Measurements from ENCODE around the gene BBOF1.
A peak's percentile ranks its signal among the peaks of the same experiment; 100 is the strongest.
"Not testable (repeated sequence)": the region's sequence is repeated elsewhere in the genome, so short reads cannot be mapped to it uniquely, and the experiment has no call there.

Gene BBOF1, protein sequence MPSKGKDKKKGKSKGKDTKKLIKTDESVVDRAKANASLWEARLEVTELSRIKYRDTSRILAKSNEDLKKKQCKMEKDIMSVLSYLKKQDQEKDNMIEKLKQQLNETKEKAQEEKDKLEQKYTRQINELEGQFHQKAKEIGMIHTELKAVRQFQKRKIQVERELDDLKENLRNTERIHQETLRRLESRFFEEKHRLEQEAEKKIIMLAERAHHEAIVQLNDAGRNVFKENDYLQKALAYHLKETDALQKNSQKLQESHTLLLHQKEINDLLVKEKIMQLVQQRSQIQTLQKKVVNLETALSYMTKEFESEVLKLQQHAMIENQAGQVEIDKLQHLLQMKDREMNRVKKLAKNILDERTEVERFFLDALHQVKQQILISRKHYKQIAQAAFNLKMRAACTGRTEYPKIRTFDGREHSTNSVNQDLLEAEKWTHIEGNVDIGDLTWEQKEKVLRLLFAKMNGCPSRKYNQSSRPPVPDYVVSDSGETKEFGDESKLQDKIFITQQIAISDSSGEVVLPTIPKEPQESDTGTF

DNA sequence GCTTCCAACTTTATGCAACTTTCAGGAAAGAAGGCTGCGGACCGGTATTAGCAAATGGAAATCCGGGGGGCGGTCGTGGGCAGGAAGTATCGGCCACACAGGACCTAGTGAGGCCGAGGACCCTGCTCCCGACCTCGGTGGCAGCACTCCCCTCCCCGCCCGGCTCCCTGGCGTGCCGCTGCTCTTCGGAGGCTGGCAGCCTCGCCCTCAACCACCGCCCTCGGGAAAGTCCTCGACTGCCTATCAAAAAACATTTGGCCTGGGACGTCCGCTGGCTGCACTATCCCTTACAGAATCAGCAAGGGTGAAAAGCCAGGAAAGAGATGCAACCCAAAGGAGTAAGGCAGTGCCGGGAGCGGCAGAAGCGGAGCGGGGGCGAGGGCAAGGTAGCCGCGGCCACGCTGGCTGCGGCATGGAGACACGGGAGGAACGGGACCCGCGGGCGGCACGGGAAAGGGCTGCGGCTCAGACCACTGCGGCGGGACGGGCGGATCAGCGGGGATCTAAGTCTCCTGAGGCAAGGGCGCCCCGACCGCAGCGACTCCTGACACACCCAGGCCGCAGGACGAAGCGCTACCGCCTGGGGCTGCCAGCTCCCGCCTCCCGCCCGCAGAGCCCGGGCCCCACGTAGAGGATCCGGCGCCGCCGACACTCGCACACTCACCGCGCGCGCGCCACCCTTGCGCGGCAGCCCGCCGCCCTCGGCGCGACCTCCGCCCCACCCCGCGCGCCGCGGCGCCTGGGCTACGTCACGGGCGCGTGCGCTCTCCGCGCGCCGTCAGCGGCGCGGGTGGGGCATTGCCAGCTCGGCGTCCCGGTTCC, at the start of gene BBOF1, which contains the start of gene ENTPD5:
TSS of gene BBOF1 (plus strand) at position 764 of the 822 bp plus-strand sequence. CDS start 130 bp downstream, outside the sequence.
TSS of gene ENTPD5 (minus strand) at position 703 of the 822 bp plus-strand sequence. CDS start 31,186 bp downstream, outside the sequence.
- peak; percentile 91 for DNase-seq (ENCODE audit: low spot score)

DNA sequence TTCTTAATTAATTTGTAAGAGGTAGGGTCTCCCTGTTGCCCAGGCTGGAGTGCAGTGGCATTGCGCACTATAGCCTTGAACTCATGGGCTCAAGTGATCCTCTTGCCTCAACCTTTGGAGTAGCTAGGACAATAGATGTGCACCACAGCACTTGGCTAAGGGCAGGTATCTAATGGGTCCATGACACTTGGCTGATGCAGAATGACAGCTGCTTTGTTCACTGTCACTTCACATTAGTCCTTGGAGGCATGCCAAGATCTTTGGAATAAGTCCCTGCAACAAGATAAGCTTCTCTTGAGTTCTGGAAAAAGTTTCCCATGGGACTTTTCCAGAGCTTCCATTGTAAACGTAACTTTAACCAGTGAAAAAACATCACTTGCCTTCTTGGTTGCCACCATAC, 45.7 kb upstream of the BBOF1 start:
- no peak for DNase-seq (ENCODE audit: low spot score)

DNA sequence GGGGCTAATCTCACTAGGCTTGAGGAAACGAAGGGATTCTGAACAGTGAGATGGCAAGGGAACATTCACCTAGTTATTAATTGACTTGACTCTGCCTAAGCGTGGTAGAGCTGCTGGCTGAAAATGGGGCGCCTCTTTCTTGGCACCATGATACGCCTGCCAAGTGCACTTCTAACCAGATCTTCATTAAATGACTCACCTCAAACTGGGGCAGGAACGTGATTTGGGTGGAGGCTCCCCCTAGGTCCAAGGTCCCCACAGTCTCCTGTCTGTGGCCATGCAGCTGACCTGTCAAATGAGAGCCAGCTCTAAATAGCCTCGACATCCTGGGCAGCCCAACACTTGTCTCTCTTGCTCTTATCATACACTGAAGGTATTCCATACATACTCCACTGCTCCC, 43.0 kb upstream of the BBOF1 start:
- no peak for DNase-seq (ENCODE audit: low spot score)

DNA sequence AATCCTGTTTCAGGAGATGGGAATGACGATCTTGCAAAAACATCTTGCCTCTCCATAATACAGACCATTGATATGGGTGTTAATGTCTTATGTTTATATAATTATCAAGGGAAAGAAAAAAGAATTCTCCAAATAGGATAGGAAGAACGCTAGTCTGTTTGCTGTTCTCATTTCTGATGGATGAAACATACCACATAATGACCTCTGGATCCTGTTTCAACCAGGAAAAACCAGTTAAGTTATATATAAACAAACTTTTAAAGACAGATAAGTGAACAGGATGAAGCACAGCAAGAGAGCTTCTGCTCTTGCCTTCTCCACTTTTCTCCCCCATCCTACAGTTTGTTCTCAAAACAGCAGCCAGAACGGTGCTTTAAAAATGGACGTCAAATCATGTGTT, 41.3 kb upstream of the BBOF1 start:
- DNase-seq (ENCODE audit: low spot score): no peak

DNA sequence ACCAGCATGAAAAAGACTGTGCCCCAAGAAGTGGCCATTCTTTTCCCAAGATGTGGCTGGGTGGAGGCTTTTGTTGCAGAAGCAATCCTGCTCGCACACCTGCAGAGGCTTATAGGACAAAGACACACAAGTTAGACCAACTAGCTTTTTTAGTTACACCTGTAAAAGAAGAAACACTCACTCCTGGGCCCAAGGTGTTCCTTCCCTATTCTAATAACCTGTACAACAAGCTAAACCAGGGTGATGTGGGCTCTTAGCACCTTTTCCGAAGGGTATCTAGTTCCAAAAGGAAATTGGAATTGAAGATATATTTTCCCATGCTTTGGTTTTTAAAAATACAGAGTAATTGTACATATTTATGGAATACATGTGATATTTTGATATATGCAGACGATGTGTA, 31.1 kb upstream of the BBOF1 start:
- no peak for DNase-seq (ENCODE audit: low spot score)

DNA sequence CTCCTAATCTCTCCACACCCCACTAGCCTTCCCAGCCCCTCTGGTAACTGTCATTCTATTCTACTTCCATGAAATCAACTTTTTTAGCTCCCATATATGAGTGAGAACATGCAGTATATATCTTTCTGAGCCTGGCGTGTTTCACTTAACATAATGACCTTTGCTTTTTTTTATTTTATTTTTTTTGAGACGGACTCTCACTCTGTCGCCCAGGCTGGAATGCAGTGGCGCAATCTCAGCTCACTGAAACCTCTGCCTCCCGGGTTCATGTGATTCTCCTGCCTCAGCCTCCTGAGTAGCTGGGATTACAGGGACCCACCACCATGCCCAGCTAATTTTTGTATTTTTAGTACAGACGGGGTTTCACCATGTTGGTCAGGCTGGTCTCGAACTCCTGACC, 30.5 kb upstream of the BBOF1 start:
- not testable (repeated sequence) for DNase-seq (ENCODE audit: low spot score)

DNA sequence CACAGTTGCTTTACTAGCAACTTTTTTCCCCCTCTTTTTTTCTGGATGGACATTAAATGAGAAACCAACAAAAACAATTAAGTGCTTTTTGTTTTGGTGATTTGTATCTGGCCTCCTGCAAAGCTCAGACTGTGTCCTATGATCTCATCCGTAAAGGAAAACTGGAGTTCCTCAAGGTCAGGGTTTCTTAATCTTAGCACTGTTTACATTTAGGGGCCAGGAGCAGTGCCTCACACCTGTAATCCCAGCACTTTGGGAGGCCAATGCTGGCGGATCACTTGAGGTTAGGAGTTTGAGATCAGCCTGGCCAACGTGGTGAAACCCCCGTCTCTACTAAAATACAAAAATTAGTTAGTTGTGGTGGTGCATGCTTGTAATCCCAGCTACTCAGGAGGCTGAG, 28.1 kb upstream of the BBOF1 start:
- DNase-seq (ENCODE audit: low spot score): no peak

DNA sequence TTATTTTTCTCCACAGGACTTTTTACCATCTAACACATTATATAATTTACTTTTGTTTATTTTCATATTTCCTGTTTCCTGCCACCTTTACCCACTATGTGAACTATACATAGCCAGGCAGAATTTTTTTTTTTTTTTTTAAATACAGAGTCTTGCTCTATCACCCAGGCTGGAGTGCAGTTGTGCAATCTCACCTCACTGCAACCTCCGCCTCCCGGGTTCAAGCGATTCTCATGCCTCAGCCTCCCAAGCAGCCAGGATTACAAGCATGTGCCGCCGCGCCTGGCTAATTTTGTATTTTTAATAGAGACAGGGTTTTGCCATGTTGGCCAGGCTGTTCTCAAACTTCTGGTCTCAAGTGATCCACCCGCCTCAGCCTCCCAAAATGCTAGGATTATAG, 24.2 kb upstream of the BBOF1 start:
- DNase-seq (ENCODE audit: low spot score): not testable (repeated sequence)

DNA sequence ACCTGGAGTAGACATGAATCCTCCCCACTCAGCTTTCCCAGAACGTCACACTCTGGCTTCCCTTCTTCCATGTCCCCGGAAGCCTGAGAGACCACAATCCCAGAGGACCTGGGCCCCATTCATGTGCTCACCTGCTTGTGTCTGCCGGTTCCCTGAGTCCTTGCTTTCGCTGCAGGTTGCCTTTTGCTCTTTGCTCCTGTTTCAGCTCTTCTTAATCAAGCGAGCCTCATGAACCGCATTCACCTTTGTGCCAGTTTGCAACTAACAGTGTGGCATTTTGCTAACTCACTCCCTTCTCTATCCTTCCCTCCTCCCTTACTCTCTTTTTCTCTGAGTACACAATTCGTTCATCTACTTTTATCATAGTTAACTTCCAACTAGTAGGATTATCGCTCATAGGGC, 23.2 kb upstream of the BBOF1 start:
- DNase-seq (ENCODE audit: low spot score): no peak

DNA sequence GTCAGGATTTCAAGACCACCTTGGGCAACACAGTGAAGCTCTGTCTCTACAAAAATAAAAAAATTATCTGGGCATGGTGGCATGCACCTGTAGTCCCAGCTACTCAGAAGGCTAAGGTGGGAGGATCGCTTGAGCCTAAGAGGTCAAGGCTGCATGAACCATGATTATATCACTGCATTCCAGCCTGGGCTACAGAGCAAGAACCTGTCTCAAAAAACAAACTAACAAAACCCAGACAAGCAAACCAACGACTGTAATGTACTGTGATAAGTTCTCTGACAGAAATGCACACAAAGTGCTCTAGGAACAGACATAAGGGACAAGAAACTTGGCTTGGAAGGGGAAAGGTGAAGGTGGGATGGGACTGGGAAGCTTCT, 22.4 kb upstream of the BBOF1 start:
- DNase-seq (ENCODE audit: low spot score): no peak

DNA sequence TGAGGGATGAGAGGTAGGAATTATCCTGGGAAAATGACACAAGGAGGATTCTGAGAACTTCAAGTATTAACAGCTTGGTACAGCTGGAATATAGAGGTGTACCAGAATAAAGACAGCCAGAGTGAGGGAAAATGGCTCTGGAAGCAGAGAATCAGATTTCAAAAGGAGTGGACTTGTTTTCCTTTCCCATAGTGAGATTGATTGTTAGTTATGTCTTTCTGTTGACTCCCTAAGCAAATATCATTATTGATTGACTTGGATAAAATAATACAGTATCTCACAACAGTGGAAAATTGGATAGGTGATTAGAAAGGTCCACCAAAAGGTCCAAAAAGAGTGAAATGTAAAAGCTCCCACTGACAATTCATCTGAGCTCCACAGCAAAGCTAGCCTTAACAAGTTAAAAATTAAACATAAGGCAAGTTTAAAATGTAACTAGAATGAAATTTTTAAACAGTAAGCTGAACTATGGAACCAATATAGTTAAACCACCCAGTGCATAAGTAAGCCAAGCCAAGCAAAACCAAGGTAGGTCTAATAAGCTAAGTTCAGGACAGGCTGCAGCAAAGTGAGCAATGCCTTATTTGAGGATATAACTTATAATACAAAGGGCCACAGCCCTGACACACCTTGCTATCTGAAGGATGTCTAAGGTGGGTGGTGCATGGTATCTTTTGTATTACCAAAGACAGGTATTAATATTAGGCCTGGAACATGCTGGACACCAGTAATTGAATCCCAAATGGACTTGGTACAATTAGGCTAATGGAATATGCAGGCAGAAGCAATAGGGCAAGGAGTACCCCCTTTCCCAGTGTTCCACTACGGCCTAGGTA, 21.8 kb upstream of the BBOF1 start:
- DNase-seq (ENCODE audit: low spot score): no peak

DNA sequence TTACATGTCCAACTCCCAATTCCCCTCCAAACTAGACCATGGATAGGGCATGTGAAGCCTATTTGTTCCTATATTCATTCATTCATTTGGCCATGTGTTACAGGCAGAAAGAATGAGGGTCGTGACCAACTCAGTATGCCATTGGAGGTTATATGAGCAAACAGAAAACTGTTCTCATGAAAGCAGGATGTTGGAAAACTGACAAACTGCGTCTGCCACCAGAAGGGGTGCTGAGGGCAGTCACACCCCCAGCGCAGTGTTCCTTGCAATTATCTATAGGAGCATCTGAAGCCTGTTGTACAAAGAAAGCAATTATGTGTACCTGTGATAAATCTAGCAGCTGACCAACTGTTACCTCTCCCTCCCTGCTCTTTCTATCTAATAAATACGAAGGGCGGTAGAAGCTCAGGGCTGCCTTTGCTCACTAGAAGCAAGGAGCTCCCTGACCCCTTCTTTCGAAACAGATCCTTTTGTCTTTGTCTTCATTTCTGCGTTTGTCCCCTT, 21.2 kb upstream of the BBOF1 start:
- DNase-seq (ENCODE audit: low spot score): no peak

DNA sequence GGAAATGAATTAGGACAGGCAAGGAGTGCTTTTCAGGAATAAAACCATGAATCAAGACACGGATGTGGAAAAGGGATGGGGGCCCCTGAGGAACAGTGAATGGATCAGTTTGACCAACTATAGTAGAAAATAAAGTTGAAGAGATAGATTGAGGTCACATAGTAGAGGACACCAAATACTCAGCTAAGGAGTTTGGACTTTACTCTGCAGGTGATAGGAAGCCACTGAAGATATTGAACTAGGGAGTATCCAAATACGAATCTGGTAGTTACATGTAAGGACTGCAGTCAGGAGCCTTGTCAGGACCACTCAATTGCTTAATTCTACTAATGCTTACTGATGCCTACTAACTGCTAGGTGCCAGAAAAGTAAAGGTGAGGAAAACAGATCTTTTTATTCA, 20.4 kb upstream of the BBOF1 start:
- no peak for DNase-seq (ENCODE audit: low spot score)

DNA sequence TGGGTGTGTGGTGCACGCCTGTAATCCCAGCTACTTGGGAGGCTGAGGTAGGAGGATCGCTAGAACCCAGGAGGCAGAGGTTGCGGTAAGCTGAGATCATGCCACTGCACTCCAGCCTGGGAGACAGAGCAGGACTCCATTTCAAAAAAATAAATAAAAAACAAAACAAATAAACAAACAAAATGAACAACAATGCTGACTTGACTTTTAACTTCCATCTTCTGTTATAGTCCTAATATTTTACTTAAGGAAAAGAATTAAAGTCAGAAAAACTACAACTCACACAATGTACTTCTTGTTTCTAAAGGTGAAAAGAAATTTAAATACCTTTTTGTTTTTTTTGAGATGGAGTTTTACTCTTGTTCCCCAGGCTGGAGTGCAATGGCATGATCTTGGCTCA, 13.5 kb upstream of the BBOF1 start:
- DNase-seq (ENCODE audit: low spot score): not testable (repeated sequence)

DNA sequence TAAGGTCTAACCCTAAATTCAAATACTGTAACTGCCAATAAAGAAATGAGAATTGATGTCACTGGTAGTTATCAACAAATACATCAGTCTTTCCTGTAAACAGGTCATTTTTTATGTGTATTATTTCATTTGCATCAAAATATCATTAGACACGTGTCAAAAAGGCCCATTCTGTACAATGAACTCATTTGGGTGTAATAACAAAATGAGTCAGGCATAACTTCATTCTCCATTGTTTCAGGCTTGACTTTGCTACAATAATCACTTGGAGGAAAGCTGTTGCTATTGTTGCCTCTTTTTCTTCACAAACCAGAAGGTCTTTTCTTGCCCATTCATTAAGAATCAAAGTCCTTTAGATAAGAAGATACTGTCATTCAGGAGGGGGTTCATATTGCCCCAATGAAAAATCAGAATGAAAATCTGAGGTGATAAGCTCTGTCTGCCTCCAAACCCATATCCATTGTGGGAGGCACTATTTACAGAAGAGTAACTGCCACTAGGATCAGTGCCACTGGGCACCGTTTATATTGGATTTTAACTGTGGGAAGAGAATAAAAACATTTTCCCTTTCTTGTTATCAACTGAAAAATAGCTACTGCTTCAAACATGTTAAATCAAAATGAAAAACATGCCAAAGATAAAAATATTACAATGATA, 10.2 kb upstream of the BBOF1 start:
- DNase-seq (ENCODE audit: low spot score): no peak

DNA sequence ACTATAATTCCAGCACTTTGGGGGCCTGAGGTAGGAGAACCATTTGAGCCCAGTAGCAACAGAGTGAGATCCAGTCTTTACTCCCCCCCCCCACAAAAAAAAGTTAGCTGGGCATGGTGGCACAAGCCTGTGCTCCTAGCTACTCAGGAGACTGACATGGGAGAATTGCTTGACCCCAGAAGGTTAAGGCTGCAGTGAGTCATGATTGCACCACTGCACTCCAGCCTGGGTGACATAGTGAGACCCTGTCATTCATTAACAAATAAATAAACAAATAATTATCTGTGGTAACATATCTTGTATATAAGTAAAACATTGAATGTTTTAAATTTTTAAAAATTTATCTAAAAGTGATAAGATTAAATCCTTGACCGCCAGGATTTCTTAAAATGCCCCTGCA, 4.8 kb upstream of the BBOF1 start:
- peak; percentile 12 for DNase-seq (ENCODE audit: low spot score)

DNA sequence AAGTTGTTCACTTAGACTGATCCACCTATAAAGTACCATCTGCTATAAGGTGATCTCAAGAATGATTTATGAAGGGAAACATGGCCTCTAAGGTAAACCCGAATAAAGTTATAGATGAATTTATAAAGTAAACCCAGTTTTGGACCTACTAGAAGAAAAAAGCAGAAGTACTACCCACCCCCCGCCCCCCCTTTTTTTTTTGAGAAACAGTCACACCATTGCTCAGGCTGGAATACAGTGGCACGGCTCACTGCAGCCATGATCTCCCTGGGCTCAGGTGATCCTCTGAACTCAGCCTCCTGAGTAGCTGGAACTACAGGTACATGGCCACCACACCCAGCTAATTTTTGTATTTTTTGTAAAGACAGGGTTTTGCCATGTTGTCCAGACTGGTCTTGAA, 4.0 kb upstream of the BBOF1 start:
- no peak for DNase-seq (ENCODE audit: low spot score)

DNA sequence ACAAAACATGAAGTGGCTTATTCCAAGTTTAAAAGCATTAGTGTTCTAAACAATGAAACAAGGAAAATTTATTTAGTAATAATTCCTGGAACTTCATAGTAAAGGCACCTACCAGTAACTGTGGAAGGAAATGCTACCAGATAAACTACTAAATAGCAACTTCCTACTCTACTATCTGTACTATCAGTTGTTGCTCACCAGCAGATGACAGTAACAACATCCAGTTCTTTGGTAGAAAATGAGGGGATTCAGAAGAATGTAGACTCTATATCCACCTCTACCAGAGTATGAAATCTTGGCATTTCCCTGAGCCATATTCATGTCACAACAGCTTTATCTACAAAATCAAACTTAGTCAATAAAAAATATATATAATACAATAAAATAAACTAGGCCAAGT, 3.2 kb upstream of the BBOF1 start:
- no peak for DNase-seq (ENCODE audit: low spot score)

DNA sequence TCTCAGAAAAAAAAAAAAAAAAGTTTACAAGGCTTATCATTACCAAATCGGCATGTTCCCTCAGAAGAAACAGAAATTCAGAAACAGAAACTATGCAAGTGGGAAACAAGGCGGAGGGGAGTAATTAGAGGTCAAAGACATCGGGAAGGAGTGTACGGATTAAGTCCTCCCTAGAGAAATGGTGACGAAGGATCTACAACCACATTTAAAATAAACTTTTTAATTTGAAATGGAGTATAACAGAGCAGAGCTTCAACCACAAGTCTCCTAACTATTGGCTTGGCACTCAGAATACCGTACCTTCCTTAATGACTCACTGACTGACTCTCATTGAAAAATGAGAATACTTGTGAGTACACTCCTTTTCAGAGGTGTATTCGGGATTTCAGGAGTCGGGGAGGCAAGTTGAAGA, 969 bp upstream of the BBOF1 start:
- peak; percentile 50 for DNase-seq (ENCODE audit: low spot score)

DNA sequence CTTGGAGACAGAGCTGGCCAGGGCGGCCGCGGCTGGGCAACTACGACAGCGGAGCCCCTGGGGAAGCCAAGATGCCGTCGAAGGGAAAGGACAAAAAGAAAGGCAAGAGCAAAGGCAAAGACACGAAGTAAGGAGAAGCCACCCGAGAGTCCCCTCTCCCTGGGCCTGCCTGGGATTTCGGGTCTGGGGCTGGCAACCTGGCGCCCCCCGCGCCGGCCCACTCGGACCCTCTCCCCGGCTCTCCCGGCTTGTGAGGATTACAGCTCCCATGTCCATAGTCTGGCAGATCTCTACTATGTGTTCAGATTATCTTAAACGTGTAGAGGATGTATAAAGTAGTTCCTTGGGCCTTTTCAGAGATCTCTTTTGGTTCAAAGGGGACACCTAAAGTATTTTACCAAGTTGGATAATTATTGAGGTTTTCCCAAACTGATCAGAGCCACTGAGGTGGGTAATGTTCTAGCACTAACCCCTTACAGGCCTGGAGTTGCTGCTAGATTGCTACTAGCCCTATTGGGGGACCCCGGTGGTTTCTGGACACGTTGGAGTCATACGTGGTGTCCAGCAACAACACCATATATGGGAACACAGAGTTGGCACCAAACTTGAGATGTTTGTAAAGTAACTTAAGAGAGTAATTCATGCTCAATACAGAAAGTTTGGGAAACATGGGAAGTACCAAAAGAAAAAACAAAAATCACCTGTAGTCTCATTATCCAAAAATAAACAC, 424 bp downstream of the BBOF1 start:
- DNase-seq (ENCODE audit: low spot score): no peak

DNA sequence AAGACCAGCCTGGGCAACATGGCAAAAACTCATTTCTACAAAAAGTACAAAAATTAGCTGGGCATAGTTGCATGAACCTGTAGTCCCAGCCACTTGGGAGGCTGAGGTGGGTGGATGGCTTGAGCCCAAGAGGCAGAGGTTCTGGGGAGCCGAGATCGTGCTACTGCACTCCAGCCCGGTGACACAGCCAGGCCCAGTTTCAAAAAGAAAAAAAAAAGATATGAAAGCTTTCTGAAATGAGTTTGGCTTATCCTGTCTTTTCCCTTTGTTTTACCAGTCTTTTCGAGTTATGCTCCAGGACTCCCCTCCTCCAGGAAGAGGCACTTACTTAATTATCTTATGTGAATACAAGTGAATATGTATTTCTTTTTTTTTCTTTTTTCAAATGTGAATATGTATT, 3.2 kb downstream of the BBOF1 start:
- no peak for DNase-seq (ENCODE audit: low spot score)
